Measurements from ENCODE around the gene MEIS3.

- TF ChIP-seq CTCF (conservative IDR thresholded peaks at IDR 0.05; ENCODE audit: low read depth, low read length) (no peak), EZH2 (IDR thresholded peaks at IDR 0.05; ENCODE audit: borderline replicate concordance, low read depth, low read length, poor library complexity, severe bottlenecking) (no peak)
These were observed 46.7 kb downstream of the MEIS3 start for GRCh38 chr19:47372603-47373002.

All from A673 (cell line).